K562 (cell line): ENCODE results near the gene TMEM164. TPM values are rescaled to one million over a fixed set of nuclear protein-coding genes. Genes with fewer than 3 reads are reported as not detected.

ENCODE experiments used
- ATAC-seq: fragments of 200-7000 bp; cut with Tn5 transposase; 3 replicates; pipeline ENCODE4 v1.9.1; 2020; ENCODE audit warnings: moderate library complexity
- BruUV-seq: library from RNA; stranded (reverse); fragments of 400-500 nt; replicated peaks from 2 replicates; lab custom pipeline; 2021; lab: Mats Ljungman, UMichigan
- CTCF ChIA-PET: fragments of 300-600 bp; formaldehyde crosslinking; extraction: SDS; loops from one replicate; lab custom pipeline; 2021; ENCODE audit warnings: low intra/inter-chr PET ratio; lab: Yijun Ruan, JAX
- POLR2A ChIA-PET: fragments of 300-600, 350-650 bp; sonication (Branson Sonifier 250); formaldehyde crosslinking; extraction: SDS; loops from one replicate; lab custom pipeline; 2021; ENCODE audit warnings: antibody characterized with exemption, inconsistent platforms; lab: Yijun Ruan, JAX
- DNase-seq, 4 experiments: peaks; one replicate each; pipeline versions ENCODE4 v3.0.0 to v3.0.0-alpha.2; 2011 to 2018; ENCODE audit warnings: low spot score in 3 of 4, mixed read lengths in 3 of 4; ENCODE audit errors: extremely low read depth in 1 of 4
- FAIRE-seq: peaks from 2 replicates; lab custom pipeline; 2011; peaks lifted over from hg19 to GRCh38; lab: Jason Lieb, UNC
- H2AFZ ChIP-seq: 2 replicates; pipeline ENCODE4 v1.6.0; 2011; ENCODE audit warnings: low read depth, low read length, control low read depth, inconsistent platforms
- H3K27ac ChIP-seq: fragments of 200-600 bp; 3 replicates; pipeline ENCODE4 v1.8.0; 2011; ENCODE audit warnings: low read depth, mild to moderate bottlenecking, control low read depth, inconsistent platforms, low read length, moderate library complexity, mixed read lengths; ENCODE audit errors: extremely low read depth
- H3K27me3 ChIP-seq, 2 experiments: fragments of 300-600 bp in 1 of 2; 2 replicates in 1 of 2; 3 replicates in 1 of 2; pipeline versions ENCODE4 v1.6.0 to v1.8.0; 2011; ENCODE audit warnings: inconsistent platforms in 2 of 2, low read length in 2 of 2, mild to moderate bottlenecking in 1 of 2, mixed read lengths in 1 of 2, moderate library complexity in 1 of 2; ENCODE audit not compliant: control insufficient read depth in 2 of 2, insufficient read depth in 2 of 2
- H3K36me3 ChIP-seq: fragments of 300-600 bp; 3 replicates; pipeline ENCODE4 v1.8.0; 2011; ENCODE audit warnings: mild to moderate bottlenecking, low read length, inconsistent platforms; ENCODE audit not compliant: control insufficient read depth, insufficient read depth
- H3K4me1 ChIP-seq, 2 experiments: fragments of 200-600 bp in 1 of 2; replicated peaks in 1 of 2; 2 replicates in 1 of 2; 3 replicates in 1 of 2; pipeline versions ENCODE4 v1.5.1 to v1.8.0; 2011; ENCODE audit warnings: inconsistent platforms in 2 of 2, low read length in 2 of 2, mild to moderate bottlenecking in 1 of 2, mixed read lengths in 1 of 2, moderate library complexity in 1 of 2; ENCODE audit not compliant: control insufficient read depth in 2 of 2, insufficient read depth in 2 of 2
- H3K4me2 ChIP-seq: 2 replicates; pipeline ENCODE4 v1.6.1; 2011; ENCODE audit warnings: low read length, control low read depth, inconsistent platforms, mixed read lengths; ENCODE audit not compliant: insufficient read depth
- H3K4me3 ChIP-seq: fragments of 200-600 bp; sonication (generic), shearing (Covaris generic); 2 replicates; pipeline ENCODE4 v1.5.1; 2016; ENCODE audit warnings: control low read depth, inconsistent platforms
- H3K79me2 ChIP-seq: fragments of 200-600 bp; 3 replicates; pipeline ENCODE4 v1.8.0; 2011; ENCODE audit warnings: low read length, inconsistent platforms; ENCODE audit not compliant: control insufficient read depth, insufficient read depth
- H3K9ac ChIP-seq, 2 experiments: 2 replicates each; pipeline versions ENCODE4 v1.6.0 to v1.6.1; 2011; ENCODE audit warnings: low read depth in 2 of 2, low read length in 2 of 2, control low read depth in 1 of 2, inconsistent platforms in 1 of 2, mild to moderate bottlenecking in 1 of 2, mixed read lengths in 1 of 2; ENCODE audit not compliant: insufficient read depth in 1 of 2
- H3K9me1 ChIP-seq: one replicate; pipeline ENCODE4 v1.6.0; 2011; ENCODE audit warnings: inconsistent platforms, mild to moderate bottlenecking, low read length, moderate library complexity; ENCODE audit not compliant: control insufficient read depth, insufficient read depth
- H3K9me3 ChIP-seq: replicated peaks from 2 replicates; pipeline ENCODE4 v1.5.1; 2011; ENCODE audit warnings: low read depth, low read length, inconsistent platforms; ENCODE audit not compliant: control insufficient read depth, insufficient read depth
- H4K20me1 ChIP-seq: replicated peaks from 2 replicates; pipeline ENCODE4 v1.6.1; 2011; ENCODE audit warnings: low read length, inconsistent platforms, mixed read lengths; ENCODE audit not compliant: control insufficient read depth, insufficient read depth
- NR2C1 ChIP-seq, 2 experiments: fragments of 450-650 bp; IDR thresholded peaks; 2 replicates each; pipeline ENCODE4 v1.6.1; 2017; ENCODE audit warnings: mild to moderate bottlenecking in 2 of 2, antibody characterized with exemption in 1 of 2, inconsistent platforms in 1 of 2, missing compliant biosample characterization in 1 of 2, missing genetic modification characterization in 1 of 2
- PHB2 ChIP-seq: fragments of 450-650 bp; IDR thresholded peaks from 2 replicates; pipeline ENCODE4 v1.6.1; 2017; ENCODE audit warnings: low read depth
- SPI1 ChIP-seq: IDR thresholded peaks from 2 replicates; pipeline ENCODE4 v1.6.1; 2011; ENCODE audit warnings: low read depth, low read length, control low read depth, borderline replicate concordance
- ZFP36 ChIP-seq: fragments of 150-350 bp; IDR thresholded peaks from 2 replicates; pipeline ENCODE4 v1.6.1; 2018; ENCODE audit warnings: low read length, low read depth; ENCODE audit not compliant: partially characterized antibody
- ZNF589 ChIP-seq: fragments of 200-800 bp; sonication (Bioruptor generic); IDR thresholded peaks from 2 replicates; pipeline ENCODE4 v1.6.1; 2016; ENCODE audit warnings: low read depth, missing genetic modification characterization, missing compliant biosample characterization
- WGBS: fragments of 100-300 bp; shearing (Covaris generic); methylation state at CpG from one replicate; pipeline ENCODE4 v1.1.6; 2016; ENCODE audit warnings: low coverage, mixed read lengths; ENCODE audit not compliant: insufficient coverage; ENCODE audit errors: missing lambda C conversion rate; 5-methylcytosine and 5-hydroxymethylcytosine counted together
- in situ Hi-C: fragments of 300-500 bp; cut with MboI; formaldehyde crosslinking; loops from 4 replicates; pipeline ENCODE4 v1.15.0; 2018; ENCODE audit warnings: inconsistent platforms, mixed read lengths
- intact Hi-C: fragments of 100-400 bp; cut with micrococcal nuclease; formaldehyde crosslinking; loops from 2 replicates; pipeline ENCODE4 v1.14.2; 2022
- polyA plus RNA-seq, 8 experiments: library from polyadenylated mRNA; depleted of rRNA in 4 of 8; stranded (reverse) in 5 of 8; unstranded in 3 of 8; fragments of >200 nt; fragmentation: Nextera tagmentation in 2 of 8; fragmentation: Illumina TruSeq in 1 of 8; extraction: Ambion mirVana in 2 of 8; extraction: Trizol in 1 of 8; gene quantifications; 2 replicates each; pipeline versions ENCODE4 v1.2.1 to v1.2.3, GENCODE V29; 2011 to 2014; ENCODE audit warnings: inconsistent platforms in 1 of 8, missing spikeins in 1 of 8
- total RNA-seq, 7 experiments: library from RNA; depleted of rRNA in 6 of 7; stranded (reverse); fragments of >200 nt in 6 of 7; fragmentation: Illumina TruSeq in 2 of 7; extraction: Trizol in 2 of 7; gene quantifications; 2 replicates each; pipeline versions ENCODE4 v1.2.1 to v1.2.3, GENCODE V29; 2011 to 2021; ENCODE audit warnings: low replicate concordance in 1 of 7
- TF ChIP-seq, protein P1 (sequence below), 2 experiments: fragments of 450-650 bp in 1 of 2; IDR thresholded peaks; 2 replicates each; pipeline ENCODE4 v1.6.1; 2011 to 2017; ENCODE audit warnings: low read depth in 2 of 2, antibody characterized with exemption in 1 of 2, borderline replicate concordance in 1 of 2, low read length in 1 of 2, mild to moderate bottlenecking in 1 of 2, mixed read lengths in 1 of 2; ENCODE audit not compliant: control insufficient read depth in 1 of 2
- TF ChIP-seq, protein P2 (sequence below): fragments of 200-800 bp; sonication (Bioruptor generic); IDR thresholded peaks from 2 replicates; pipeline ENCODE4 v1.6.1; 2017; ENCODE audit warnings: missing genetic modification characterization, missing compliant biosample characterization
- TF ChIP-seq, protein P3 (sequence below): fragments of 450-650 bp; conservative IDR thresholded peaks from 2 replicates; pipeline ENCODE4 v1.6.1; 2016; ENCODE audit warnings: missing genetic modification characterization, low read depth, mild to moderate bottlenecking, missing compliant biosample characterization, moderate library complexity

TMEM164 gene
- total and polyA plus RNA-seq, 9 of the 15 experiments (the other 6 are each of a cell fraction or from before 2014, with no cell fraction given), result 2.4 to 57.3 (median 23.1) TPM

DNA sequence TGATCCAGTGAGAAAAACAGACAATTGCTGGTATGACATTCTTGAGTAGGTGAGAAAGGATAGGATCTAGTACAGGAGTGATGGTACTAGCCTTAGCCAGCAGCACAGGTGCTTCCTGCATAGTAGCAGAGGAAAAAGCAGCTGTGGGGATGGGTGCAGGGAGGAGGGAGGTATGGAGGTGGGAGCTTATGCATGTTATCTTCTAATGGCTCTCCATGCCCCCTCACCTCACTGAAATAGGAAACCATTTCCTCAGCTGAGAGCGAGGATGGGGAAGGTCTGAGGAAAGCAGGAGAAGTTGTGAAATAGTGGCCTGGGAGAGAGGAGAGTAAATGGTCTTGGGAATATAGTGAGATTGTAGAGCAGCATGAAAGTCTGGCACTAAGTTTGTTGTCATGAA is 136.3 kb downstream of the TMEM164 start:
- DNase-seq (no peak), ATAC-seq (no peak), FAIRE-seq (no peak)
- Histone ChIP-seq H3K9me3 (no peaks in the 10 kb centered on the region; the same call in 1 of the 2 replicates), H3K4me3 (no peak overlapping the region), H3K4me2 (no peak overlapping the region), H3K36me3 (peaks cover 3% of the 10 kb centered on the region; the same call in 1 of the 3 replicates), H3K27me3 (no peaks in the 10 kb centered on the region), H4K20me1 (no peaks in the 10 kb centered on the region), H3K9ac (no peak overlapping the region), H3K27ac (no peak overlapping the region), H2AFZ (no peak overlapping the region), H3K4me1 (peaks cover 7 to 8% of the 10 kb centered on the region in 2 experiments; a peak in 4 of 5 replicates), H3K9me1 (peaks cover 3% of the 10 kb centered on the region), H3K79me2 (no peaks in the 10 kb centered on the region; the same call in 1 of the 3 replicates)
- 43% methylated on average over 1 of the region's 1 CpG for WGBS
- ChIA-PET CTCF (no interaction called here), POLR2A (no interaction called here)
- TF ChIP-seq SPI1 (no peak), ZFP36 (no peak), ZNF589 (CRISPR knock-in tag) (no peak), NR2C1 (IDR thresholded peaks at IDR 0.05) (no peak), NR2C1 (tag; IDR thresholded peaks at IDR 0.05) (no peak)
- in situ Hi-C loops (no loop called here), intact Hi-C loops (no loop called here)
- no TSS peak for BruUV-seq

DNA sequence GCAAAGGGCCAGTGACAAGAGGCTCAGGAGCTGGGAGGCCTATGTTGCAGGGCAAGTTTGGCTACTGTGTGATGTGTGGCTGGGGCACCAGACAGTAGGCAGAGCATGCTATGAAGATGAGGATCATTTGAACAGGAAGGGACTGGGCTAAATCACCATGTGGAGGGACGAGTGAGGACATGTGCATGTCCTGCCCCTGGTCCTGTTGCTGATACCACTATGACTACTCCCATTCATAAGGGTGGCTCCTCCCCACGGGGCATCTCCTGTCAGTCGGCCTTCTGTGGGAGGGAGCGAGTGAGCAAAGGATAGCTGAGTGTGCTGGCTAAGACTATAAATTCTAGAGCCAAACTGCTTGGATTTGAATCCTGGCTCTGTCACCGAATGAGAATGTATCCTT is 139.2 kb downstream of the TMEM164 start:
- Histone ChIP-seq H3K4me3 (no peak overlapping the region), H3K9ac (no peak overlapping the region), H3K27me3 (no peaks in the 10 kb centered on the region), H4K20me1 (no peaks in the 10 kb centered on the region), H3K36me3 (peaks cover 21% of the 10 kb centered on the region), H3K9me3 (no peaks in the 10 kb centered on the region), H3K79me2 (no peaks in the 10 kb centered on the region; the same call in 2 of the 3 replicates), H2AFZ (no peak overlapping the region), H3K4me2 (no peak overlapping the region), H3K4me1 (peaks cover 7 to 12% of the 10 kb centered on the region in 2 experiments; a peak in 4 of 5 replicates), H3K9me1 (peaks cover 3% of the 10 kb centered on the region), H3K27ac (no peak overlapping the region)
- in situ Hi-C loops, result loop anchor here (10.0 kb wide), 1 partner anchor 237 kb away; no protein-coding TSS in a partner anchor
- DNase-seq (peak in 3 of 4 experiments; percentile 17 to 19 (median 18)), FAIRE-seq (no peak), ATAC-seq (peak; percentile 43; the same call in 2 of the 3 replicates)
- BruUV-seq, result no TSS peak
- ChIA-PET CTCF (no interaction called here), POLR2A (no interaction called here)
- 58% methylated on average over 5 of the region's 5 CpGs for WGBS
- intact Hi-C loops, result loop anchor here (10.0 kb wide), 1 partner anchor 427 kb away; no protein-coding TSS in a partner anchor
- TF ChIP-seq, protein P1, sequence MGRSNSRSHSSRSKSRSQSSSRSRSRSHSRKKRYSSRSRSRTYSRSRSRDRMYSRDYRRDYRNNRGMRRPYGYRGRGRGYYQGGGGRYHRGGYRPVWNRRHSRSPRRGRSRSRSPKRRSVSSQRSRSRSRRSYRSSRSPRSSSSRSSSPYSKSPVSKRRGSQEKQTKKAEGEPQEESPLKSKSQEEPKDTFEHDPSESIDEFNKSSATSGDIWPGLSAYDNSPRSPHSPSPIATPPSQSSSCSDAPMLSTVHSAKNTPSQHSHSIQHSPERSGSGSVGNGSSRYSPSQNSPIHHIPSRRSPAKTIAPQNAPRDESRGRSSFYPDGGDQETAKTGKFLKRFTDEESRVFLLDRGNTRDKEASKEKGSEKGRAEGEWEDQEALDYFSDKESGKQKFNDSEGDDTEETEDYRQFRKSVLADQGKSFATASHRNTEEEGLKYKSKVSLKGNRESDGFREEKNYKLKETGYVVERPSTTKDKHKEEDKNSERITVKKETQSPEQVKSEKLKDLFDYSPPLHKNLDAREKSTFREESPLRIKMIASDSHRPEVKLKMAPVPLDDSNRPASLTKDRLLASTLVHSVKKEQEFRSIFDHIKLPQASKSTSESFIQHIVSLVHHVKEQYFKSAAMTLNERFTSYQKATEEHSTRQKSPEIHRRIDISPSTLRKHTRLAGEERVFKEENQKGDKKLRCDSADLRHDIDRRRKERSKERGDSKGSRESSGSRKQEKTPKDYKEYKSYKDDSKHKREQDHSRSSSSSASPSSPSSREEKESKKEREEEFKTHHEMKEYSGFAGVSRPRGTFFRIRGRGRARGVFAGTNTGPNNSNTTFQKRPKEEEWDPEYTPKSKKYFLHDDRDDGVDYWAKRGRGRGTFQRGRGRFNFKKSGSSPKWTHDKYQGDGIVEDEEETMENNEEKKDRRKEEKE (IDR thresholded peaks at IDR 0.05; ENCODE audit: borderline replicate concordance in 1 of 2, control insufficient read depth in 1 of 2, low read depth in 2 of 2, low read length in 1 of 2), result no peak
- no peak for TF ChIP-seq PHB2
- TF ChIP-seq, protein P2, sequence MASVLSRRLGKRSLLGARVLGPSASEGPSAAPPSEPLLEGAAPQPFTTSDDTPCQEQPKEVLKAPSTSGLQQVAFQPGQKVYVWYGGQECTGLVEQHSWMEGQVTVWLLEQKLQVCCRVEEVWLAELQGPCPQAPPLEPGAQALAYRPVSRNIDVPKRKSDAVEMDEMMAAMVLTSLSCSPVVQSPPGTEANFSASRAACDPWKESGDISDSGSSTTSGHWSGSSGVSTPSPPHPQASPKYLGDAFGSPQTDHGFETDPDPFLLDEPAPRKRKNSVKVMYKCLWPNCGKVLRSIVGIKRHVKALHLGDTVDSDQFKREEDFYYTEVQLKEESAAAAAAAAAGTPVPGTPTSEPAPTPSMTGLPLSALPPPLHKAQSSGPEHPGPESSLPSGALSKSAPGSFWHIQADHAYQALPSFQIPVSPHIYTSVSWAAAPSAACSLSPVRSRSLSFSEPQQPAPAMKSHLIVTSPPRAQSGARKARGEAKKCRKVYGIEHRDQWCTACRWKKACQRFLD (CRISPR knock-in tag), result no peak
- TF ChIP-seq, protein P3, sequence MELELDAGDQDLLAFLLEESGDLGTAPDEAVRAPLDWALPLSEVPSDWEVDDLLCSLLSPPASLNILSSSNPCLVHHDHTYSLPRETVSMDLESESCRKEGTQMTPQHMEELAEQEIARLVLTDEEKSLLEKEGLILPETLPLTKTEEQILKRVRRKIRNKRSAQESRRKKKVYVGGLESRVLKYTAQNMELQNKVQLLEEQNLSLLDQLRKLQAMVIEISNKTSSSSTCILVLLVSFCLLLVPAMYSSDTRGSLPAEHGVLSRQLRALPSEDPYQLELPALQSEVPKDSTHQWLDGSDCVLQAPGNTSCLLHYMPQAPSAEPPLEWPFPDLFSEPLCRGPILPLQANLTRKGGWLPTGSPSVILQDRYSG (tag), result no peak
